ENCODE data around the gene PLEKHG3.

The PLEKHG3 gene

DNA sequence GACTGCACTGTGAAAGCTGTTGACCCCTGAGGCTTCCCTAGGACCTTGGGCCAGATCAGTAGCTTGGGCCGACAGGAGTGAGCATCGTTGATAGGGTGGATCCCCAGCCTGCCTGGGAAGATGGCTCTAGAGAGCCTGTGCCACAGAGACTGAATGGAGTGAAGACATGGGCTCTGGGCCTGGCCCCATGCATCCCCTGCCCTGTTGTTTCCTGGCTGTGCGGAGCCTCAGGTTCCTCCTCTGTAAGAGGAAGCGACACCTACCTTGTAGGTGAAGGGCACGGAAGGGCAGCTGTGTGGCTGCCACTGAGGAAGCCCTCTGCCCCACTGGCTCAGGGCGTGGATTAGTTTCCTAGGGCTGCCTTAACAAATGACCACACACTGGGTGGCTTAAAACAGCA lies 23.9 kb downstream of the PLEKHG3 start:
- no peak for DNase-seq (ENCODE audit: low spot score)

DNA sequence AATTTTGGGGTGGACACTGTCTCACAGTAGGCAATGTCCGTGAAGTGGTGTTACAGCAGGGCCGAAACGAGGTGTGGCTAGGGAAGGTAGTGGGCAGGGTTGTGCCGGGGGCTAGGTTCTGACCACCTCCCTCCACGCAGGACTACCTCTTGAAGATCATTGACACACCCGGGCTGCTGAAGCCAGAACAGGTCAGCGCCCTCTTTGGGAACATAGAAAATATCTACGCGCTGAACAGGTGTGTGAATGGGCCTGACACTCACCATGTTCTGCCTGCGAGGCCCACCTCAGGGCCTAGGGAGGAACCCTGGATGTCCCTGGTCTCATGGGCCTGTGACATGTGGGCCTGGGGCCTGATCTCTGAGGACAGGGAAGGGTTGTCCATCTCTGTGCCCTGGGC lies 24.6 kb downstream of the PLEKHG3 start:
- DNase-seq (ENCODE audit: low spot score) = no peak

DNA sequence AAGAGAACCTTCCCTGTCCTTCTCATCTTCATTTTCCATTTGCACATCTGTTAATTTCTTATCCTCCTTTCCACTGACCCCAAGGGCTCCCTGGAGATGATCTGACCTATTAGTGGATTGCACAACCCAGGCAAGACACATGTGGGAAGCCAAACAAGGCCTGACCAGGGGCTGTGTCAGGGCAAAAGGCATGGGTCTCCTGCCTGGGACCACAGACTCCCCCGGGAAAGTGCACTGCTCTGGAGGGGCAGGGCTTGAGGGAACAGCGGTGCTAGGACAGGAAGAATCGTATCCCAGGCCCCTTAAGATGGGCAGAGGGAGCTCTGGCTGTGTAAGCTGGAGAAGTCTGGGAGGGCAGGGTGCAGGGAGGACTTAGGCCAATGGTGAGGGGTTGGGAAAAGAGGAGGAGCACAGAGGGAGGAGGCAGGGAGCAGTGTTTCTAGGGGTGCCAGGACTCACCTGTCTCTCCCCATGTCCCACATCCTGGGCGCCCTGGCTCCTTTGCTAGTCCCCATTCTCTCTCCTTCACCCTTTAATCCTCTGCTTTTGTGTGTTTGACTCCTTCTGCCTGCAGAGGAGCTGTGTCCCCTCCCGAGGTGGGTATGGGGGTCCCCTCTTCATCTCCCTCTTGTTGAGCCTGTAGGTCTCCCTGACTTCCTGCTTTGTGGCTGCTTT lies 25.3 kb downstream of the PLEKHG3 start:
- DNase-seq (ENCODE audit: low spot score) = no peak

DNA sequence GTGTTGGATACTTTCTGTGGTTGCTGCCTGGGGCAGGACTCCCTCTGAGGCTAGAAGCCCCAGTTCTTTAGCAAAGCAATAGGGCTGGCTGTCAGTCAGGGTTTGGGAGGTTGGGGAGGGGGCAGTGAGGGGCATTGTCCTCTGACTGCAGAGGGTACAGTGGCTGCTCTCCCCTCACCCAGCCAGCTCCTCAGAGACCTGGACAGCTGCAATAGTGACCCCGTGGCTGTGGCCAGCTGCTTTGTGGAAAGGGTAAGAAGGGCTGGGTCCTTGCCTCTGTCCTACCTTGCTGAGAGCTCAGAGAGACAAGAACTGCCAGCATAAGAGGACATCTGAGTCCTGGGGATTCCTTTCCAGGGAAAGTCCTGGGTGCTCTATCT lies 25.8 kb downstream of the PLEKHG3 start:
- no peak for DNase-seq (ENCODE audit: low spot score)

DNA sequence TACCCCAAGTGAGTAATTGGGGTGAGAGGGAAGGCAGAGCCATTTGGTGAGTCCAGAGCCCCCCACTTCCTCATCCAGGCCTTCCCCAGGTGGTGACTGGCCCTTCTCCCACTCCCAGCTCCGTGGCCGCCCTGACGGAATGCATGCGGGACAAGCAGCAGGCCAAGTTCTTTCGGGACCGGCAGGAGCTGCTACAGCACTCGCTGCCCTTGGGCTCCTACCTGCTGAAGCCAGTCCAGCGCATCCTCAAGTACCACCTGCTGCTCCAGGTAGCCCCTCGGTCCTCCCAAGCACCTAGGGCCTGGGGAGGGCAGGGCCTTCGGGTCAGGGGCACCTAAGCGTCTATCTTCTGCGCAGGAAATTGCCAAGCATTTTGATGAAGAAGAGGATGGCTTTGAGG lies 26.5 kb downstream of the PLEKHG3 start:
- DNase-seq (ENCODE audit: low spot score) = no peak

DNA sequence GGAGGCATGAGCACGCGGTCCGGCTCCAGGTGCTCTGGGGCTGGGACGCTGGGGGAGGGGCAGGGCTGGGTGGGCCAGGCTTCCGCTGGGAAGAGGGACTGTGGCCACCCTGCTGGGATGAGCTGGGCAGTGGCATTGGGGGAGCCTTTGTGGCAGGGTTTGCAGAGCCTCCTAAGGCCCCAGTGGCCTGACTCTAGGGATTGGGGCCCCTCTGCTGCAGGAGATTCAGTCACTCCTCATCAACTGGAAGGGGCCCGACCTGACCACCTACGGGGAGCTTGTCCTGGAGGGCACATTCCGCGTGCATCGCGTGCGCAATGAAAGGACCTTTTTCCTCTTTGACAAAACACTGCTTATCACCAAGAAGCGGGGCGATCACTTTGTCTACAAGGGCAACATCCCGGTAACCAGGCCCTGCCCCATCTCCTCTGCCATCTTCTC lies 26.9 kb downstream of the PLEKHG3 start:
- DNase-seq (ENCODE audit: low spot score) = no peak

DNA sequence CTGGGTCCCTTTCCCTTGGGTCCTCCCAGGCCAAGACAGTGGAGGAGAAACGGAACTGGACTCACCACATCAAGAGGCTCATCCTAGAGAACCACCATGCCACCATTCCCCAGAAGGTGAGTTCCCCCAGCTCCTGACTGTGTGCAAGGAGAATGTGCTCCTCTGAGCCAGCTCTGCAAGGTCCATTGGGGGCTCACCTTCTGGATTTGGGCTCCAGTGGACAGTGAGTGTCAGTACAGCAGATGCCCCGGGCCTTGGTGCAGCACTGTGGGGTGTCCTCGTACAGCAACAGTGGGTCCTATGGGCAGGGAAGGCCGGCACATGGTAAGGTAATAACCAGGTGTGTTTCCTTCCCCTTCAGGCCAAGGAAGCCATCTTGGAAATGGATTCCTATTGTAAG lies 27.8 kb downstream of the PLEKHG3 start:
- no peak for DNase-seq (ENCODE audit: low spot score)

DNA sequence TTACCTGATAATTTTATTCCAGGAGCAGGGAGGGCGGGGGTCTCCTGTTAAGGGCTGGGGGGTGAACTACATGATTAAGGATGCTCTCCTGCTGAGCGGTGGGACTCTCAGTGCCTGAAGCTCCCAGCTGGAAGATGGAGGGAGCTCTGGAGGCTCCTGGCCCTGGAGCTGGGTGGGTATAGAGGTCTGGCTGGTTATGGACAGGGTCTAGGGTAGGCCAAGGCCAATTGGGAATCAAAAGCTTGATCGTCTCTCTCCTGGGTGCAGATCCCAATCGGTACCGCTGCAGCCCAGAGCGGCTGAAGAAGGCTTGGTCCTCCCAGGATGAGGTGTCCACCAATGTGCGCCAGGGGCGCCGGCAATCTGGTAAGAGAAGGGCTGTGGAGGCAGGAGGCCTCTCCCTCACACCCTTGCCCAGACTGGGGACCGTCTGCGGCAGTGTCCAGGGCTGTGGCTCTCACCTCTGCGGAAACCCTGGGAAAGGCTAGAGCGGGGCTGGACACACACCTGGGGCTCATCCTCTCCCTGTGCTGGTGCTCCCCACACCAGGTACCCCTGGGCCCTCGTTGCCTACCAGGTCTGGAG lies 28.4 kb downstream of the PLEKHG3 start:
- no peak for DNase-seq (ENCODE audit: low spot score)

DNA sequence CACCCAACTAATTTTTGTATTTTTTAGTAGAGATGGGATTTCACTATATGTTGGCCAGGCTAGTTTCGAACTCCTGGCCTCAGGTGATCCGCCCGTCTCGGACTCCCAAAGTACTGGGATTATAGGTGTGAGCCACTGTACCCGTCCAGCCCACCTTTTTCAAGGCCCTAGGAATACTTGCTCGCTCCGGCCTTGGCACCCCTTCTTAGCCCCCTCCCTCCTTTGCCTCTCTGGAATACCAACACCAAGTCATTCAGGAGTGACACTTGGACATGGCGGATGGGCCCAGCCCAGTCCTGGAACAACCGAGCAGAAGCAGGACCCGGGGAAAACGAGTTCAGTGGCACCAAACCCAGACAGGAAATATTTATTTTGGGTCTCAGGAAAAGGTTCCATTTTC lies 29.1 kb downstream of the PLEKHG3 start:
- DNase-seq (ENCODE audit: low spot score) = no peak

DNA sequence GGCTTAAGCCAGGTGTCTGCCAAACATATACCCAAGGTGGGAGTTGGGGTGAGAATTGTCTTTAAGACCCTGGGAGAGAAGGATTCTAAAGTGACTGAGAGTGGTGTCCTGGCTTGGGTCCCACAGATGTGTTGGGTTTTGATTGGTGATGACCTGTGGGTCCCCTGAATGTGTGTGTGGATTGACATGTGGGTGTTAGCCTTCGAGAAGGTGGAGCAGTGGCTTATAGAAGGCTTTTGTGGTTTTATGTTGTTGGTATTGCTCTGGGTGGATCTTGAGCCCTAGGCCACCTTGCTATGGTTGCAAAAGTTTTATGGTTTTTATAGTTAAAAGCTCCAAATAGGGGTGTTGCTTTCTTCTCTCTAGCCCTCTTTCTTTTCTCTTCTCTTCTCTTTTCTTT lies 29.7 kb downstream of the PLEKHG3 start:
- DNase-seq (ENCODE audit: low spot score) = no peak

DNA sequence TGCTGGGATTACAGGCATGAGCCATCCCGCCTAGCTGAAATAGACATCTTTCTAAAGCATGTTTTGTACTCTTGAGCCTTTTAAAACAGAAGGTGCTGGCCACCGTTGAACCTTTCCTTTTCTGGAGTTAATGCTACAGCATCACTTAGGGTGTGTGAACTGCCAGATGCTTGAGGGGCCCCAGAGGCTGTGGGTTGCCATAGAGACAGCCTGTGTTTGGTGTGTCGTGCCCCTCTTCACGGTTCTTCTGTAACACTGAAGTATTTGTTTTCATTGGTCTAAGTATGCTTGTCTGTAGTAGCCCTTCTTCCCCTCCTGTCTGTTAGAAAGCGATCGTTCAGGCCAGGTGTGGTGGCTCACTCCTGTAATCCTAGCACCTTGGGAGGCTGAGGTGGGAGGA lies 30.8 kb downstream of the PLEKHG3 start:
- DNase-seq (ENCODE audit: low spot score) = no peak

DNA sequence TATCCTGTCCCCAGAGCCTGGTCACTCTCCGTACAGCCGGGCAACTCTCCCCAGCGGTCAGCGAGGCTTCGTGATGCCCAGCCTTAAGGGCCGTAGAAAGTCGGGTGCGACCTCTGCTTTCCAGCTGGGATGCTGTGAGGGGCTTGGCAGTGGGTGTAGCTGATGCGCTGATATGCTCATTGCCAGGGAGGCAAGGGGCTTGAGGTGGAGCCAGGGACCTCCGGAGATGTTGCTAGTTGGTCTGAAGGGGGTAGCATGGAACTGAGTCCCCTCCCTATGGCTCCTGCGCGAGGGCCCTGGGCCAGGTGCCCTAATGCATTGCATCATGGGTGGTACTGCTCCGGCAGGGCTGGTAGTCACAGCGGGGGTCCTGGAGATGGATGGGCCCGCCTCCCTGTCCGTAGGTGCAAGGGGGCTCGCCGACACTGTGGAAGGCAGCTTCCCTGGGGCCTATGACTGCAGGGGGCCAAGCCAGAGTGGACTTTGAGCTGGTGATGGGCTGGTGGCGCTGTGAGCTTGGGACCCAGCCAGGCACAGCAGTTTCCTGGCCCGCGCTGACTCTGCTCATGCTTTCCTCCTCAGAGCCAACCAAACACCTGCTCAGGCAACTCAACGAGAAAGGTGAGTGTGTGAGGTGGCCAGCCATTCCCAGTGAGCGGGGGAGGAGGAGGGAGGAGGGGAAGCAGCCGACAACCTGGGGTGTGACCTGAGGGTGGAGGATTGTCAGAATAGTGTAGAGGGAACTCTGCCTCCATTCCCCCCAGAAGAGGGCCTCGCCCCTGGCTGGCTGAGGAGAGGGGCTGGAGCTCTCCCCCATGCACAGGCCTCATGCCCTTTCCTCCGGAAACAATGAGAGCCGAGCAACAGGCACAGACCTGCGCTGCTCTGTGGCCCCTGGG lies 32.3 kb downstream of the PLEKHG3 start:
- no peak for DNase-seq (ENCODE audit: low spot score)

DNA sequence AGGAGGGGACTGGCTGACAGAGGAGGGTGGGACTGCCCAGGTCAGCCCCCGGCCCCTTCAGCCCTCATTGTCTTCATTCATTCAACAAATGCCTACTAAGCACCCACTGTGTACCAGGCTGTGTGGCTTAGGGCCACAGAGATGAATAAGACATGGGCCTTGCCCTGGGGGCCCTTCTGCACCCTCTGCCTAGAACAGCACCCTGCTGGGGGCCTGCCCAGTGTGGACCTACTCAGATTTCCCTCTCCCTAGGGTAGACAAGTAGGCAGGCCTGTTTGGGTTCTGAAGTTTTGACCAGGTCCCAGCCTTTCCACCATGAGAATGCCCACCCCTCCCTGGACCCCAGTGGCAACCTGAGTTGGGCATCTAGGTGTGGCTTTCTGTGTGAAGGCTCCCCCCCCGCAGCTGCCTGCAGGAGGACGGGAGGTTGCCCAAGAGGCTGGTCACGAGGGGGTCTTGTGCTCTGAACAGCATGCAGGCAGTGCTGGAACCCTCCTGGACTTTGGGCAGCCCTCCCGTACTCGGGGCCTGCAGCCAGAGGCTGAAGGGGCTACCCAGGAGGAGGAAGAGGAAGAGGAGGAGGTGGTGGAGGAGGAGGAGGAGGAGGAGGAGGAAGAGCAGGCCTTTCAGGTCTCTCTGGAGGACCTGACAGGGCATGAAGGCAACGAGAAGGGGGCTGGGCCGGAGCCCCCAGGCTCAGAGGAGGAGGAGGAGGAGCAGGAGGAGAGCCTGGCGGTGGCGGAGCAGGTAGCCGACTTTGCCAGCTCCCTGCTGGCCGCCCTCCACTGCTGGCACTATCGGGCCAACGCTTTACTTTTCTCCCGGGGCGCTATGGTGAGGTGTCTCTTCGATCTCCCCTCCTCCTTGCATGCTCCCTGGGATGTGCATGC lies 33.4 kb downstream of the PLEKHG3 start:
- DNase-seq (ENCODE audit: low spot score) = no peak

DNA sequence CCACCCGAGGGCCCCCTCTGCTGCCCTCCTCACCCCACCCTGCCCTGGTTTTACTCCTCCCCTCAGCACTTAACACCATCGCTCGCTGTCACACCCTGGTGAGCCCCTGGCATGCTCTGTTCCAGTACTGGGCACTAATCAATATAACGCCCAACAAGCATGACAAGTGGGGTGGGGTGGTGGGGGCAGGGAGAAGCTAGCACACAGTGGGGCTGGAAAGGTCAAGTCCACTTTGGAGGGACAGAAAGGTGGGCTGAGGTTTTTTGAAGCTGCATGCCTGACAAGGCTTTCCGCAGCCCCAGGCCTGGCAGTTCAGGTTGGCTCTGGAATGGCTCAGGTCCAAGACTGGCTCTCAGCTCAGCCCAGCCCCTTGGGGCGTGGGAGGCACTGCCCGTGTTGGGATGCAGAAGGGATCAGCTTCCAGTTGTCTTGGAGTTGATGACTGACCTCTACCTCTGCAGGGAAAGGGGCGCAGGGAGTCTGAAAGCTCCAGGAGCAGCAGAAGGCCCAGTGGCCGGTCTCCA lies 34.1 kb downstream of the PLEKHG3 start:
- DNase-seq (ENCODE audit: low spot score) = no peak

DNA sequence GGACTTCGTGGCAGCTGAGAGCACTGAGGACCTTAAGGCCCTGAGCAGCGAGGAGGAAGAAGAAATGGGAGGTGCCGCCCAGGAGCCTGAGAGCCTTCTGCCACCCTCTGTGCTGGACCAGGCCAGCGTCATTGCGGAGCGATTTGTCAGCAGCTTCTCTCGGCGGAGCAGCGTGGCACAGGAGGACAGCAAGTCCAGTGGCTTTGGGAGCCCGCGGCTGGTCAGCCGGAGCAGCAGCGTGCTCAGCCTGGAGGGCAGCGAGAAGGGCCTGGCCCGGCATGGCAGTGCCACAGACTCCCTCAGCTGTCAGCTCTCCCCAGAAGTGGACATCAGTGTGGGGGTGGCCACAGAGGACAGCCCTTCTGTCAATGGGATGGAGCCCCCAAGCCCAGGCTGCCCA lies 37.0 kb downstream of the PLEKHG3 start:
- no peak for DNase-seq (ENCODE audit: low spot score)

DNA sequence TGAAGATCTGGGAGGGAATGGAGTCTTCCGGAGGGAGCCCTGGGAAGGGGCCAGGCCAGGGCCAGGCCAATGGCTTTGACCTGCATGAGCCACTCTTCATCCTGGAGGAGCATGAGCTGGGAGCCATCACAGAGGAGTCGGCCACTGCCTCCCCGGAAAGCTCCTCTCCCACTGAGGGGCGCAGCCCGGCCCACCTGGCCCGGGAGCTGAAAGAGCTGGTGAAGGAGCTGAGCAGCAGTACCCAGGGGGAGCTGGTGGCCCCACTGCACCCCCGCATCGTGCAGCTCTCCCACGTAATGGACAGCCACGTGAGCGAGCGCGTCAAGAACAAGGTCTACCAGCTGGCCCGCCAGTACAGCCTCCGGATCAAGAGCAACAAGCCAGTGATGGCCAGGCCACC lies 37.7 kb downstream of the PLEKHG3 start:
- DNase-seq (ENCODE audit: low spot score) = no peak

DNA sequence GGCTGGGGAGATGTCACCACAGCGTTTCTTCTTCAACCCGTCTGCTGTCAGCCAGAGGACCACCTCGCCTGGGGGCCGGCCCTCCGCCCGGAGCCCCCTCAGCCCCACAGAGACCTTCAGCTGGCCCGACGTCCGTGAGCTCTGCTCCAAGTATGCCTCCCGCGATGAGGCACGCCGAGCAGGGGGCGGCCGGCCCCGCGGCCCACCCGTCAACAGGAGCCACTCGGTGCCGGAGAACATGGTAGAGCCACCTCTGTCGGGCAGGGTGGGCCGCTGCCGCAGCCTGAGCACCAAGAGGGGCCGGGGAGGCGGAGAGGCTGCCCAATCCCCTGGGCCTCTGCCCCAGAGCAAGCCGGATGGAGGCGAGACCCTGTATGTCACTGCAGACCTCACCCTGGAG lies 38.8 kb downstream of the PLEKHG3 start:
- no peak for DNase-seq (ENCODE audit: low spot score)

DNA sequence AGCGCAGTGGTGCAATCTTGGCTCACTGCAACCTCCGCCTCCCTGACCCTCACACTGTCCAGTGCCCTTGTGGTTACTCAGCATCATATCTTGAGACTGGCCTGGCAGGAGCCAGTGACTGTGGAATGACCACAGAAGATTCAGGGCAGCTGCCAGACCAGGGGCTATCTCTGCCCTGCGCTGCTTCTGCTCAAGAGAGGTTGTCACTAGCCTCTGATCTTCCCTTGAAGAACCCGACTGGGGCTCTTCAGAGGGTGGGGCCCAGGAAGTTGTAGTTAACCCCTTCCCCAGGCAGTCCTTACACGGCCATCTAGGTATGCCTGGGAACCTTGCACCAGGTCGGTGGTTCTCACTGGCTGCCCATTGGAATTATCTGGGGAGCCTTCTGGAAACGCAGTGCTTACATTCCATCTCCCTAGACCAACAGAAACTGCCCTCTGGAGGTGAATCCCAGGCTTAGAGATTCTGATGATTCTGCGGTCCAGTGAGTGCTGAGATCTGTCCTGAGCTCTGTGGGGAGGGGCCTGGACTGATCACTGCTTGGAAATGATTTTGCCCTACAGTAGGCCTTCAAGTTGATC lies 41.4 kb downstream of the PLEKHG3 start:
- DNase-seq (ENCODE audit: low spot score) = no peak

DNA sequence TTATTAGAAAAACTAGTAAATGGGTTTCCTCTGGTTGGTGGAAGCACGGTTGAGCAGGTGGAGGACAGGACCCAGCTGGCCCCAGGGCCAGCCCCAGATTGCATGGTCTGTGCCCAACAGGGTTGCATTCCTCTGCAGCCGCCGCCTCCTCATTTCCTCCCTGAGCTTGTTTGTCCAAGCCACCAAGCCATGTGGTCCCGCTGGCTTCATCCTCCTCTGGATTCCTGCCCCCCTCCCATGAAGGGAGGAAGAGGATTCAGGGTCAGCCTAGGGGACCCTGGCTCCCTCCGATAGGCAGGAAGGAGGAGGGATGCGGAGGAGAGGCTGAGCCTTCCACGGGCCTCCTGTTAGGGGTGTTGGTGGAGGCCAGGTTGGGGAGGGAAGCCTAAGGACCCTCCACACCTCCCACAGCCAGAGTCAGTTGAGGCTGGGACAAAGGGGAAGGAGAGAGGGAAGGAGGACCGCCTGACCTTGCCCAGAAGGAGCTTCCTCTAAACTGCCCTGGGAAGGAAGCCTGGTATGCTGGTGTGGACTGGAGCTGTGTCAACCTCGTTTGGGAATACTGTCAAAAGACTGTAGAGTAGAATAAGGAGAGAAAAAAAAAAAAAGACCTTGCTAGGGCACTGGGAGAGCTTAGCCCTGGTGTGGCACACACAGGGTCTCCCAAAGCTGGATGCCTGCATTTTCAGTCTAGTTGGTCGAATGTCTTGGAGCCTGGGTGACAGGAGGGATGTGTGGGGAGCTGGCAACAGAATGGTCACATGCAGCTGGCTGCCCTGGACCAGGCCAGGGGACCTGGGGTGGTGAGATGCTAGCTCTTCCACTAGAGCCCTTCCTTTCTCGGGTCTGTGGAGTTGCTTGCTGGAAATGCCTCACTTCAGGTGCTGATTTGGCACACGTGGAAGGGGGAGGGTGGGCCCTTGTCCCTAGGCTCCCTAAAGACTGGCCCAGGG lies 42.4 kb downstream of the PLEKHG3 start:
- no peak for DNase-seq (ENCODE audit: low spot score)

DNA sequence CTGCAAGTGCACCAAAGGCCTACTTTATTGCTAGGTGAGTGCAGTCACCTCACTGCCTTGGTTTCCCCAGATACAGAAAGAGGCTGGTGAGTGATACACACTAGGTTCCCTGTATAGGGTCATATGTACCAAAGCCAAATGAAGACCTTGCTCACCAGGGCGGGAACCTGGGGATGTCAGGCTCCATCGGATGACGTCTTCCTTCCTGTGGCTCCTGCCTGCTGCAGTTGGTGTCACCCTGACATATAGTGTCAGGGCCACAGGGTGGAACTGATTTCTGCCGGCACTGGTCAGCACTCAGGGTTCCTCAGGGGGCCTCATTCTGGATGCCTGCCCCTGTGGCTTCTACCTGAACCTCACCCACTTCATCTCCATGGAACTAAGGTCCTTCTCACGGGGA lies 43.1 kb downstream of the PLEKHG3 start:
- DNase-seq (ENCODE audit: low spot score) = no peak
